PC-9 (cell line): ENCODE measurements around the gene FAM149A. TPM values are rescaled to one million over a fixed set of nuclear protein-coding genes. Genes with fewer than 3 reads are reported as not detected.

Experiments
- BruUV-seq: library from RNA; stranded (reverse); fragments of 400-500 nt; replicated peaks from 2 replicates; lab custom pipeline; 2021; lab: Mats Ljungman, UMichigan
- CTCF ChIA-PET: fragments of 300-600 bp; sonication (Branson Sonifier 250); formaldehyde crosslinking; loops from one replicate; lab custom pipeline; 2022; ENCODE audit warnings: antibody characterized with exemption; lab: Charles Lee
- POLR2A ChIA-PET: fragments of 300-600 bp; sonication (Branson Sonifier 250); formaldehyde crosslinking; loops from one replicate; lab custom pipeline; 2022; ENCODE audit warnings: antibody characterized with exemption; ENCODE audit not compliant: unreplicated experiment; lab: Charles Lee
- DNase-seq, 2 experiments: peaks; one replicate each; pipeline versions ENCODE4 v3.0.0 to v3.0.0-alpha.2; 2015 to 2022; ENCODE audit warnings: mixed read lengths in 1 of 2
- H2AFZ ChIP-seq: fragments of 200-600 bp; sonication (generic); 2 replicates; pipeline ENCODE4 v1.8.1; 2017; ENCODE audit warnings: antibody characterized with exemption
- H3F3A ChIP-seq: fragments of 200-600 bp; sonication (generic); 2 replicates; pipeline ENCODE4 v1.8.1; 2017; ENCODE audit warnings: antibody characterized with exemption, mild to moderate bottlenecking, low read depth; ENCODE audit not compliant: insufficient read depth
- H3K27ac ChIP-seq: fragments of 200-600 bp; sonication (generic); 2 replicates; pipeline ENCODE4 v1.6.1; 2016; ENCODE audit warnings: mixed run types
- H3K27me3 ChIP-seq: fragments of 200-600 bp; sonication (generic); 2 replicates; pipeline ENCODE4 v1.6.1; 2016; ENCODE audit warnings: low read depth, mixed run types; ENCODE audit not compliant: insufficient read depth
- H3K36me3 ChIP-seq: fragments of 200-600 bp; sonication (generic); 2 replicates; pipeline ENCODE4 v1.6.1; 2016; ENCODE audit warnings: low read depth, mixed run types
- H3K4me1 ChIP-seq: fragments of 200-600 bp; sonication (generic); replicated peaks from 2 replicates; pipeline ENCODE4 v1.6.1; 2016; ENCODE audit warnings: mixed run types; ENCODE audit not compliant: insufficient read depth
- H3K4me2 ChIP-seq: fragments of 200-600 bp; sonication (generic); 2 replicates; pipeline ENCODE4 v1.6.1; 2017; ENCODE audit warnings: mixed run types
- H3K4me3 ChIP-seq: fragments of 200-600 bp; sonication (generic); 2 replicates; pipeline ENCODE4 v1.6.1; 2016; ENCODE audit warnings: mixed run types
- H3K79me2 ChIP-seq: fragments of 200-600 bp; sonication (generic); 2 replicates; pipeline ENCODE4 v1.6.1; 2017; ENCODE audit warnings: low read depth, mixed run types
- H3K9me2 ChIP-seq: fragments of 200-600 bp; sonication (generic); 2 replicates; pipeline ENCODE4 v1.8.1; 2017; ENCODE audit warnings: mild to moderate bottlenecking; ENCODE audit not compliant: insufficient read depth
- H3K9me3 ChIP-seq: fragments of 200-600 bp; sonication (generic); 2 replicates; pipeline ENCODE4 v1.8.1; 2016; ENCODE audit warnings: low read depth; ENCODE audit not compliant: insufficient read depth
- H4K20me1 ChIP-seq: fragments of 200-600 bp; sonication (generic); 2 replicates; pipeline ENCODE4 v1.8.1; 2017; ENCODE audit not compliant: insufficient read depth
- EZH2 ChIP-seq: fragments of 200-600 bp; sonication (generic); IDR thresholded peaks from 2 replicates; pipeline ENCODE4 v1.8.0; 2017; ENCODE audit warnings: antibody characterized with exemption, low read depth
- intact Hi-C: fragments of 100-400 bp; cut with micrococcal nuclease; formaldehyde crosslinking; loops from one replicate; pipeline ENCODE4 v1.10.0; 2022; ENCODE audit not compliant: unreplicated experiment
- total RNA-seq: library from RNA; stranded (reverse); gene quantifications from 2 replicates; pipeline ENCODE4 v1.2.3, GENCODE V29; 2021
- TF ChIP-seq, protein P1 (sequence below): fragments of 200-600 bp; sonication (generic); conservative IDR thresholded peaks from 2 replicates; pipeline ENCODE4 v1.6.1; 2017; ENCODE audit warnings: mixed run types, antibody characterized with exemption, mild to moderate bottlenecking, moderate library complexity

Gene FAM149A
- total RNA-seq, 1 experiment from 2014 or later, result 0.26 TPM

DNA sequence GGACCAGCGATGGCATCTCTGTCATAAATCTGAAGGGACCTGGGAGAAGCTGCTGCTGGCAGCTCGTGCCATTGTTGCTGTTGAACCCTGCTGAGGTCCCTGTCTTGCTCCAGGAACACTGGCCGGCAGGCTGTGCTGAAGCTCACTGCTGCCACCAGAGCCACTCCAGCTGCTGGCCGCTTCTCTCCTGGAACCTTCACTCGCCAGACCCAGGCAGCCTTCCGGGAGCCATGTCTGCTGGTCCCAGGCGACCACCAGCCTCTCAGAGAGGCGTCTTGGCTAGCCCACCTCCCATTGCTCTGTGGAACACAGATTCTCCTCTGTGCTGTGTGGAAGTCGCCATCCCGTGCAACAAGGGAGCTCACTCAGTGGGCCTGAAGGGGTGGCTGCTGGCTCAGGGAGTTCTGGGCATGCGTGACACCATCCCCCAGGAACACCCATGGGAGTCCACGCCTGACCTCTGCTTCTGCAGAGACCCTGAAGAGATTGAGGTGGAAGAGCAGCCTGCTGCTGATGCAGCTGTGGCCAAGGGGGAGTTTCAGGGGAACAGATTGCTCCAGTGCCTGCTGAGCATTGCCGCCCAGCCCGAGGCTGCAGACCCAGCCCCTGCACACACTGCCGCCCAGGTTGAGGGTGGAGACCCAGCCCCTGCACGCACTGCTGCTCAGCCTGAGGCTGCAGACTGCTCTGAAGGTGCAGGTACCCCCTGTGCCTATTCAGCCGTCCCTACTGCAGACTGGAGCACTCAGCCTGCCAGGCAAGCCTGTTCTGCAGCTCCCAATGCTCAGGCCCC, 53.7 kb downstream of the FAM149A start:
- intact Hi-C loops, result no loop called here
- ChIA-PET POLR2A (no interaction called here), CTCF (no interaction called here)
- DNase-seq, result no peak
- H3K27ac ChIP-seq, result no peak overlapping the region
- H3K4me2 ChIP-seq, result no peak overlapping the region
- no peaks in the 10 kb centered on the region for H3K79me2 ChIP-seq
- no peaks in the 10 kb centered on the region for H4K20me1 ChIP-seq
- H3K4me3 ChIP-seq, result no peak overlapping the region
- no TSS peak for BruUV-seq
- no peaks in the 10 kb centered on the region for H3K4me1 ChIP-seq
- H2AFZ ChIP-seq, result no peak overlapping the region
- H3K9me2 ChIP-seq, result no peaks in the 10 kb centered on the region
- no peaks in the 10 kb centered on the region for H3F3A ChIP-seq
- no peaks in the 10 kb centered on the region for H3K36me3 ChIP-seq
- TF ChIP-seq, protein P1, sequence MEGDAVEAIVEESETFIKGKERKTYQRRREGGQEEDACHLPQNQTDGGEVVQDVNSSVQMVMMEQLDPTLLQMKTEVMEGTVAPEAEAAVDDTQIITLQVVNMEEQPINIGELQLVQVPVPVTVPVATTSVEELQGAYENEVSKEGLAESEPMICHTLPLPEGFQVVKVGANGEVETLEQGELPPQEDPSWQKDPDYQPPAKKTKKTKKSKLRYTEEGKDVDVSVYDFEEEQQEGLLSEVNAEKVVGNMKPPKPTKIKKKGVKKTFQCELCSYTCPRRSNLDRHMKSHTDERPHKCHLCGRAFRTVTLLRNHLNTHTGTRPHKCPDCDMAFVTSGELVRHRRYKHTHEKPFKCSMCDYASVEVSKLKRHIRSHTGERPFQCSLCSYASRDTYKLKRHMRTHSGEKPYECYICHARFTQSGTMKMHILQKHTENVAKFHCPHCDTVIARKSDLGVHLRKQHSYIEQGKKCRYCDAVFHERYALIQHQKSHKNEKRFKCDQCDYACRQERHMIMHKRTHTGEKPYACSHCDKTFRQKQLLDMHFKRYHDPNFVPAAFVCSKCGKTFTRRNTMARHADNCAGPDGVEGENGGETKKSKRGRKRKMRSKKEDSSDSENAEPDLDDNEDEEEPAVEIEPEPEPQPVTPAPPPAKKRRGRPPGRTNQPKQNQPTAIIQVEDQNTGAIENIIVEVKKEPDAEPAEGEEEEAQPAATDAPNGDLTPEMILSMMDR, result no peak
- no peak for TF ChIP-seq EZH2
- no peaks in the 10 kb centered on the region for H3K9me3 ChIP-seq
- no peaks in the 10 kb centered on the region for H3K27me3 ChIP-seq

DNA sequence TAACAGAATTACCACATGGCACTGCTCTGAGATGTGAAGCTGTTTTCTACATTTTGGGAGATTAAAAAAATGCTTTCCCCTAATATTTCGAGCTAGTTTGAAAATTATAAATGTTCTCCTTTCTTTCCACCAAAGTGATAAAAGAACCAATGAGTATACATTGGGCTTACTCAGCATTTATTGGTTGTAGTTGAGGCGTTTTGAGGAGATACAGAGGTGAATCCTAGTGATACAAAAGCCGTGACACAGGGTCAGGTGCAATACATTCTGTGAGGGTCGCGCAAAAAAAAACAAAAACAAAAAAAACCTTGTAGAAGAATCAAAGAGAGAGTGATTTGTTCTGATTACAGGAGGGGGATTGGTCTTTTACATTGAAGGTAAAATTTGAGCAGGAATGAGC, 54.5 kb downstream of the FAM149A start:
- Histone ChIP-seq H3K9me3 (no peaks in the 10 kb centered on the region), H2AFZ (no peak overlapping the region), H4K20me1 (no peaks in the 10 kb centered on the region), H3K9me2 (no peaks in the 10 kb centered on the region), H3K79me2 (no peaks in the 10 kb centered on the region), H3K36me3 (no peaks in the 10 kb centered on the region), H3K4me1 (no peaks in the 10 kb centered on the region), H3F3A (no peaks in the 10 kb centered on the region), H3K4me3 (no peak overlapping the region), H3K4me2 (no peak overlapping the region), H3K27me3 (no peaks in the 10 kb centered on the region), H3K27ac (no peak overlapping the region)
- TF ChIP-seq EZH2, result no peak
- TF ChIP-seq, protein P1, result no peak
- ChIA-PET POLR2A (no interaction called here), CTCF (no interaction called here)
- BruUV-seq, result no TSS peak
- DNase-seq, result no peak
- intact Hi-C loops, result no loop called here

DNA sequence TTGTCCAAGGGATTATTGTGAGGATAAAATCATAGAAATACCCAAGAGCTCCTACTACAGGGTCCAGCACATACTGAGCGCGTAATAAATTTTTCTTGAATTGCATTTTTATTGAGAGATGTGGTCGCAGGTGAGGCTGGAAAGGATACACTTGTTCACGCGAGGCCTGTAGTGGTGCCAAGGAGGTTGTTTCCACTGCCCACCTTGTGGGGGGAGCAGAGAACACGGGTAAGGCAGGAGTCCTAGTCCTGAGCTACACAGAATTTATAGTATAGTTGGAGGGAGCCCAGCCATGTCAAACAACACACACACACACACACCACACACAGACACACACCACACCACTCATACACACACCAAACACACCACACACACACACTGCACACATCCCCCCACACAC, 55.1 kb downstream of the FAM149A start:
- BruUV-seq, result no TSS peak
- CTCF ChIA-PET, result no interaction called here
- no peaks in the 10 kb centered on the region for H4K20me1 ChIP-seq

More for the DNA sequence above, 55.1 kb downstream of the FAM149A start:
- H3K4me1 ChIP-seq, result no peaks in the 10 kb centered on the region
- H3K79me2 ChIP-seq, result no peaks in the 10 kb centered on the region
- no peak for DNase-seq
- H2AFZ ChIP-seq, result no peak overlapping the region
- no peaks in the 10 kb centered on the region for H3K36me3 ChIP-seq
- no peak overlapping the region for H3K4me3 ChIP-seq
- intact Hi-C loops, result no loop called here
- H3F3A ChIP-seq, result no peaks in the 10 kb centered on the region
- no peak for TF ChIP-seq EZH2
- TF ChIP-seq, protein P1, result no peak
- no peaks in the 10 kb centered on the region for H3K9me3 ChIP-seq
- no peaks in the 10 kb centered on the region for H3K9me2 ChIP-seq
- H3K27me3 ChIP-seq, result no peaks in the 10 kb centered on the region
- POLR2A ChIA-PET, result no interaction called here
- H3K27ac ChIP-seq, result no peak overlapping the region
- no peak overlapping the region for H3K4me2 ChIP-seq
